ENCODE results near the gene DPYD.

The DPYD gene

GRCh38 chr1:97044159-97044760 is 876.6 kb downstream of the DPYD start:
- no peak for DNase-seq (ENCODE audit: low read depth)
- TF ChIP-seq, protein P1, sequence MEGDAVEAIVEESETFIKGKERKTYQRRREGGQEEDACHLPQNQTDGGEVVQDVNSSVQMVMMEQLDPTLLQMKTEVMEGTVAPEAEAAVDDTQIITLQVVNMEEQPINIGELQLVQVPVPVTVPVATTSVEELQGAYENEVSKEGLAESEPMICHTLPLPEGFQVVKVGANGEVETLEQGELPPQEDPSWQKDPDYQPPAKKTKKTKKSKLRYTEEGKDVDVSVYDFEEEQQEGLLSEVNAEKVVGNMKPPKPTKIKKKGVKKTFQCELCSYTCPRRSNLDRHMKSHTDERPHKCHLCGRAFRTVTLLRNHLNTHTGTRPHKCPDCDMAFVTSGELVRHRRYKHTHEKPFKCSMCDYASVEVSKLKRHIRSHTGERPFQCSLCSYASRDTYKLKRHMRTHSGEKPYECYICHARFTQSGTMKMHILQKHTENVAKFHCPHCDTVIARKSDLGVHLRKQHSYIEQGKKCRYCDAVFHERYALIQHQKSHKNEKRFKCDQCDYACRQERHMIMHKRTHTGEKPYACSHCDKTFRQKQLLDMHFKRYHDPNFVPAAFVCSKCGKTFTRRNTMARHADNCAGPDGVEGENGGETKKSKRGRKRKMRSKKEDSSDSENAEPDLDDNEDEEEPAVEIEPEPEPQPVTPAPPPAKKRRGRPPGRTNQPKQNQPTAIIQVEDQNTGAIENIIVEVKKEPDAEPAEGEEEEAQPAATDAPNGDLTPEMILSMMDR (conservative IDR thresholded peaks at IDR 0.05; ENCODE audit: low read depth, low read length): no peak

GRCh38 chr1:97042551-97042950 is 878.3 kb downstream of the DPYD start:
- TF ChIP-seq, protein P1 (conservative IDR thresholded peaks at IDR 0.05; ENCODE audit: low read depth, low read length): no peak
- DNase-seq (ENCODE audit: low read depth): peak; percentile 12
- no peak overlapping the region for H3K4me3 ChIP-seq (ENCODE audit: low read length)

More at GRCh38 chr1:97044159-97044760, 876.6 kb downstream of the DPYD start:
- no peak overlapping the region for H3K4me3 ChIP-seq (ENCODE audit: low read length)

DNA sequence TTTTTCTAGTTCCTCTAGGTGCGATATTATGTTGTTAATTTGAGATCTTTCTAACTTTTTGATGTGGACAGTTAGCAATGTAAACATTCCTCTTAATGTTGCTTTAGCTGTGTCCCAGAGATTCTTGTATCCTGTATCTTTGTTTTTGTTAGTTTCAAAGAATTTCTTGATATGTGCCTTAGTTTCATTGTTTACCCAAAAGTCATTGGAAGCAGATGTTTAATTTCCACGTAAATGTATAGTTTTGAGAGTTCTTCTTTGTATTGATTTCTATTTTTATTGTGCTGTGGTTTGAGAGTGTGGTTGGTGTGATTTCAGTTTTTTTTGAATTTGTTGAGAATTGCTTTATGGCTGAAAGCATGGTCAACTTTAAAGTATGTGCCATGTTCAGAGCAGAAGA is 879.8 kb downstream of the DPYD start:
- no peak for DNase-seq (ENCODE audit: low read depth)
- no peak overlapping the region for H3K4me3 ChIP-seq (ENCODE audit: low read length)
- TF ChIP-seq, protein P1 (conservative IDR thresholded peaks at IDR 0.05; ENCODE audit: low read depth, low read length): no peak

DNA sequence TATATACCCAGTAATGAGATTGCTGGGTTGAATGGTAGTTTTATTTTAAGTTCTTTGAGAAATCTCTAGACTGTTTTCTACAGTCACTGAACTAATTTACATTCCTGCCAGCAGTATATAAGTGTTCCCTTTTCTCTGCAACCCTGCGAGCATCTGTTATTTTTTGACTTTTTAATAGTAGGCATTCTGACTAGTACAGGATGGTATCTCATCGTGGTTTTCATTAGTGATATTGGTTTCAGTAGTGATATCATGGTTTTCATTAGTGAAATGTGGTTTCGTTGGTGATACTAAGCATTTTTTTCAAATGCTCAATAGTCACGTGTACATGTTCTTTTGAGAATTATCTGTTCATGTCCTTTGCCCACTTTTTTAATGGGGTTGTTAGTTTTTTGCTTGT is 882.4 kb downstream of the DPYD start:
- no peak for DNase-seq (ENCODE audit: low read depth)
- TF ChIP-seq, protein P1 (conservative IDR thresholded peaks at IDR 0.05; ENCODE audit: low read depth, low read length): no peak

GRCh38 chr1:97034651-97035050 is 886.2 kb downstream of the DPYD start:
- no peak overlapping the region for H3K4me3 ChIP-seq (ENCODE audit: low read length)
- DNase-seq (ENCODE audit: low read depth): no peak
- TF ChIP-seq, protein P1 (conservative IDR thresholded peaks at IDR 0.05; ENCODE audit: low read depth, low read length): no peak

More for the DNA sequence above, 882.4 kb downstream of the DPYD start:
- no peak overlapping the region for H3K4me3 ChIP-seq (ENCODE audit: low read length)

- TF ChIP-seq, protein P1 (conservative IDR thresholded peaks at IDR 0.05; ENCODE audit: low read depth, low read length): no peak
- H3K4me3 ChIP-seq (ENCODE audit: low read length): no peak overlapping the region
- no peak for DNase-seq (ENCODE audit: low read depth)
Observed at GRCh38 chr1:97033949-97034348, 886.9 kb downstream of the DPYD start.

Data from retinal pigment epithelial cell (primary cell).